ENCODE data around the gene CGRRF1. TPM values are rescaled to one million over a fixed set of nuclear protein-coding genes. Genes with fewer than 3 reads are reported as not detected.

Gene CGRRF1
- total RNA-seq, 4 donors from 2014 or later = 16.5 to 28.8 (median 21.2) TPM

GRCh38 chr14:54470701-54471100, 39.0 kb upstream of the CGRRF1 start:
- peaks cover 0 to 50% (median 0%) of the 10 kb centered on the region in 3 donors for H3K36me3 ChIP-seq
- H3K27ac ChIP-seq = no peak overlapping the region
- DNase-seq (ENCODE audit: low spot score in 2 of 2) = no peak
- TF ChIP-seq CTCF (IDR thresholded peaks at IDR 0.05) = no peak
- no peak for TF ChIP-seq EP300 (IDR thresholded peaks at IDR 0.05)
- TF ChIP-seq POLR2A (IDR thresholded peaks at IDR 0.05) = no peak
- peaks cover 0 to 14% (median 0%) of the 10 kb centered on the region in 4 donors for H3K4me1 ChIP-seq
- no peak overlapping the region for H3K4me3 ChIP-seq
- no peaks in the 10 kb centered on the region for H3K27me3 ChIP-seq
- peaks cover 0 to 9% (median 0%) of the 10 kb centered on the region in 4 donors for H3K9me3 ChIP-seq
- WGBS, 2 donors = 78 to 80% methylated on average over 4 of the region's 4 CpGs

GRCh38 chr14:54471641-54472040, 38.1 kb upstream of the CGRRF1 start:
- Histone ChIP-seq H3K4me1 (peaks cover 0 to 20% (median 0%) of the 10 kb centered on the region in 4 donors), H3K27me3 (no peaks in the 10 kb centered on the region), H3K4me3 (no peak overlapping the region), H3K36me3 (peaks cover 0 to 50% (median 0%) of the 10 kb centered on the region in 3 donors), H3K27ac (no peak overlapping the region), H3K9me3 (peaks cover 0 to 9% (median 0%) of the 10 kb centered on the region in 4 donors)
- WGBS, 2 donors = 92 to 94% methylated on average over 4 of the region's 4 CpGs
- no peak for TF ChIP-seq CTCF (IDR thresholded peaks at IDR 0.05)
- TF ChIP-seq POLR2A (IDR thresholded peaks at IDR 0.05) = no peak
- no peak for TF ChIP-seq EP300 (IDR thresholded peaks at IDR 0.05)
- no peak for DNase-seq (ENCODE audit: low spot score in 2 of 2)

GRCh38 chr14:54472315-54472714, 37.4 kb upstream of the CGRRF1 start:
- Histone ChIP-seq H3K27ac (no peak overlapping the region), H3K4me1 (peaks cover 0 to 20% (median 0%) of the 10 kb centered on the region in 4 donors), H3K9me3 (peaks cover 0 to 4% (median 0%) of the 10 kb centered on the region in 4 donors), H3K27me3 (no peaks in the 10 kb centered on the region), H3K4me3 (no peak overlapping the region), H3K36me3 (peaks cover 0 to 44% (median 0%) of the 10 kb centered on the region in 3 donors)
- DNase-seq (ENCODE audit: low spot score in 2 of 2) = no peak
- no peak for TF ChIP-seq EP300 (IDR thresholded peaks at IDR 0.05)
- TF ChIP-seq POLR2A (IDR thresholded peaks at IDR 0.05) = no peak
- TF ChIP-seq CTCF (IDR thresholded peaks at IDR 0.05) = no peak
- WGBS, 2 donors = 84 to 94% methylated on average over 4 of the region's 4 CpGs

- 67 to 75% methylated on average over 2 of the region's 2 CpGs for whole genome bisulfite sequencing, 2 donors
- no peak for DNase-seq (ENCODE audit: low spot score in 2 of 2)
- Histone ChIP-seq H3K36me3 (peaks cover 0 to 35% (median 0%) of the 10 kb centered on the region in 3 donors), H3K4me1 (peaks cover 0 to 29% (median 0%) of the 10 kb centered on the region in 4 donors), H3K4me3 (no peak overlapping the region), H3K27me3 (no peaks in the 10 kb centered on the region), H3K27ac (peak overlapping the region in 1 of 4 donors; percentile 1), H3K9me3 (no peaks in the 10 kb centered on the region)
- TF ChIP-seq CTCF (IDR thresholded peaks at IDR 0.05) (no peak), POLR2A (IDR thresholded peaks at IDR 0.05) (no peak), EP300 (IDR thresholded peaks at IDR 0.05) (no peak)
These were observed 35.4 kb upstream of the CGRRF1 start for GRCh38 chr14:54474232-54474793.

- no peaks in the 10 kb centered on the region for H3K27me3 ChIP-seq
- TF ChIP-seq EP300 (IDR thresholded peaks at IDR 0.05) (no peak), CTCF (IDR thresholded peaks at IDR 0.05) (no peak), POLR2A (IDR thresholded peaks at IDR 0.05) (no peak)
- 49 to 53% methylated on average over 4 of the region's 4 CpGs for WGBS, 2 donors
- no peaks in the 10 kb centered on the region for H3K9me3 ChIP-seq
- peaks cover 0 to 34% (median 0%) of the 10 kb centered on the region in 4 donors for H3K4me1 ChIP-seq
- no peak overlapping the region for H3K4me3 ChIP-seq
- peaks cover 0 to 34% (median 0%) of the 10 kb centered on the region in 3 donors for H3K36me3 ChIP-seq
- peak overlapping the region in 1 of 4 donors; percentile 1 for H3K27ac ChIP-seq
- no peak for DNase-seq (ENCODE audit: low spot score in 2 of 2)
These were observed 34.4 kb upstream of the CGRRF1 start for GRCh38 chr14:54475187-54475899.
